K562 (cell line): ENCODE data around the gene ERC2. TPM values are rescaled to one million over a fixed set of nuclear protein-coding genes. Genes with fewer than 3 reads are reported as not detected.
A peak's percentile ranks its signal among the peaks of the same experiment; 100 is the strongest.

Experiments used
- ATAC-seq: fragments of 200-7000 bp; cut with Tn5 transposase; 3 replicates; pipeline ENCODE4 v1.9.1; 2020; ENCODE audit warnings: moderate library complexity
- BruUV-seq: library from RNA; stranded (reverse); fragments of 400-500 nt; replicated peaks from 2 replicates; lab custom pipeline; 2021; lab: Mats Ljungman, UMichigan
- CTCF ChIA-PET: fragments of 300-600 bp; formaldehyde crosslinking; extraction: SDS; loops from one replicate; lab custom pipeline; 2021; ENCODE audit warnings: low intra/inter-chr PET ratio; lab: Yijun Ruan, JAX
- POLR2A ChIA-PET: fragments of 300-600, 350-650 bp; sonication (Branson Sonifier 250); formaldehyde crosslinking; extraction: SDS; loops from one replicate; lab custom pipeline; 2021; ENCODE audit warnings: antibody characterized with exemption, inconsistent platforms; lab: Yijun Ruan, JAX
- DNase-seq, 4 experiments: peaks; one replicate each; pipeline versions ENCODE4 v3.0.0 to v3.0.0-alpha.2; 2011 to 2018; ENCODE audit warnings: low spot score in 3 of 4, mixed read lengths in 3 of 4; ENCODE audit errors: extremely low read depth in 1 of 4
- FAIRE-seq: peaks from 2 replicates; lab custom pipeline; 2011; peaks lifted over from hg19 to GRCh38; lab: Jason Lieb, UNC
- H2AFZ ChIP-seq: 2 replicates; pipeline ENCODE4 v1.6.0; 2011; ENCODE audit warnings: low read depth, low read length, control low read depth, inconsistent platforms
- H3K27ac ChIP-seq: fragments of 200-600 bp; 3 replicates; pipeline ENCODE4 v1.8.0; 2011; ENCODE audit warnings: low read depth, mild to moderate bottlenecking, control low read depth, inconsistent platforms, low read length, moderate library complexity, mixed read lengths; ENCODE audit errors: extremely low read depth
- H3K27me3 ChIP-seq, 2 experiments: fragments of 300-600 bp in 1 of 2; 2 replicates in 1 of 2; 3 replicates in 1 of 2; pipeline versions ENCODE4 v1.6.0 to v1.8.0; 2011; ENCODE audit warnings: inconsistent platforms in 2 of 2, low read length in 2 of 2, mild to moderate bottlenecking in 1 of 2, mixed read lengths in 1 of 2, moderate library complexity in 1 of 2; ENCODE audit not compliant: control insufficient read depth in 2 of 2, insufficient read depth in 2 of 2
- H3K36me3 ChIP-seq: fragments of 300-600 bp; 3 replicates; pipeline ENCODE4 v1.8.0; 2011; ENCODE audit warnings: mild to moderate bottlenecking, low read length, inconsistent platforms; ENCODE audit not compliant: control insufficient read depth, insufficient read depth
- H3K4me1 ChIP-seq, 2 experiments: fragments of 200-600 bp in 1 of 2; replicated peaks in 1 of 2; 2 replicates in 1 of 2; 3 replicates in 1 of 2; pipeline versions ENCODE4 v1.5.1 to v1.8.0; 2011; ENCODE audit warnings: inconsistent platforms in 2 of 2, low read length in 2 of 2, mild to moderate bottlenecking in 1 of 2, mixed read lengths in 1 of 2, moderate library complexity in 1 of 2; ENCODE audit not compliant: control insufficient read depth in 2 of 2, insufficient read depth in 2 of 2
- H3K4me2 ChIP-seq: 2 replicates; pipeline ENCODE4 v1.6.1; 2011; ENCODE audit warnings: low read length, control low read depth, inconsistent platforms, mixed read lengths; ENCODE audit not compliant: insufficient read depth
- H3K4me3 ChIP-seq: fragments of 200-600 bp; sonication (generic), shearing (Covaris generic); 2 replicates; pipeline ENCODE4 v1.5.1; 2016; ENCODE audit warnings: control low read depth, inconsistent platforms
- H3K79me2 ChIP-seq: fragments of 200-600 bp; 3 replicates; pipeline ENCODE4 v1.8.0; 2011; ENCODE audit warnings: low read length, inconsistent platforms; ENCODE audit not compliant: control insufficient read depth, insufficient read depth
- H3K9ac ChIP-seq, 2 experiments: 2 replicates each; pipeline versions ENCODE4 v1.6.0 to v1.6.1; 2011; ENCODE audit warnings: low read depth in 2 of 2, low read length in 2 of 2, control low read depth in 1 of 2, inconsistent platforms in 1 of 2, mild to moderate bottlenecking in 1 of 2, mixed read lengths in 1 of 2; ENCODE audit not compliant: insufficient read depth in 1 of 2
- H3K9me1 ChIP-seq: one replicate; pipeline ENCODE4 v1.6.0; 2011; ENCODE audit warnings: inconsistent platforms, mild to moderate bottlenecking, low read length, moderate library complexity; ENCODE audit not compliant: control insufficient read depth, insufficient read depth
- H3K9me3 ChIP-seq: replicated peaks from 2 replicates; pipeline ENCODE4 v1.5.1; 2011; ENCODE audit warnings: low read depth, low read length, inconsistent platforms; ENCODE audit not compliant: control insufficient read depth, insufficient read depth
- H4K20me1 ChIP-seq: replicated peaks from 2 replicates; pipeline ENCODE4 v1.6.1; 2011; ENCODE audit warnings: low read length, inconsistent platforms, mixed read lengths; ENCODE audit not compliant: control insufficient read depth, insufficient read depth
- ILK ChIP-seq: fragments of 450-650 bp; IDR thresholded peaks from 2 replicates; pipeline ENCODE4 v1.6.1; 2016; ENCODE audit warnings: missing genetic modification characterization, low read depth, mild to moderate bottlenecking, missing compliant biosample characterization, moderate library complexity, borderline replicate concordance
- MAFG ChIP-seq: fragments of 450-650 bp; conservative IDR thresholded peaks from 2 replicates; pipeline ENCODE4 v1.6.1; 2016; ENCODE audit warnings: missing genetic modification characterization, missing compliant biosample characterization
- MEIS2 ChIP-seq: fragments of 450-650 bp; IDR thresholded peaks from 2 replicates; pipeline ENCODE4 v1.6.1; 2014; ENCODE audit warnings: mild to moderate bottlenecking; ENCODE audit not compliant: partially characterized antibody
- NFE2 ChIP-seq: IDR thresholded peaks from 2 replicates; pipeline ENCODE4 v1.6.1; 2014; ENCODE audit warnings: antibody characterized with exemption, low read depth
- TCF3 ChIP-seq: sonication (generic); formaldehyde crosslinking; IDR thresholded peaks from 2 replicates; pipeline ENCODE4 v1.4.0; 2020; ENCODE audit warnings: mild to moderate bottlenecking, missing genetic modification reagents
- ZNF324 ChIP-seq: fragments of 250-450 bp; sonication (Bioruptor Pico); IDR thresholded peaks from 2 replicates; pipeline ENCODE4 v1.4.0; 2020; ENCODE audit warnings: mild to moderate bottlenecking
- WGBS: fragments of 100-300 bp; shearing (Covaris generic); methylation state at CpG from one replicate; pipeline ENCODE4 v1.1.6; 2016; ENCODE audit warnings: low coverage, mixed read lengths; ENCODE audit not compliant: insufficient coverage; ENCODE audit errors: missing lambda C conversion rate; 5-methylcytosine and 5-hydroxymethylcytosine counted together
- in situ Hi-C: fragments of 300-500 bp; cut with MboI; formaldehyde crosslinking; loops from 4 replicates; pipeline ENCODE4 v1.15.0; 2018; ENCODE audit warnings: inconsistent platforms, mixed read lengths
- intact Hi-C: fragments of 100-400 bp; cut with micrococcal nuclease; formaldehyde crosslinking; loops from 2 replicates; pipeline ENCODE4 v1.14.2; 2022
- polyA plus RNA-seq, 8 experiments: library from polyadenylated mRNA; depleted of rRNA in 4 of 8; stranded (reverse) in 5 of 8; unstranded in 3 of 8; fragments of >200 nt; fragmentation: Nextera tagmentation in 2 of 8; fragmentation: Illumina TruSeq in 1 of 8; extraction: Ambion mirVana in 2 of 8; extraction: Trizol in 1 of 8; gene quantifications; 2 replicates each; pipeline versions ENCODE4 v1.2.1 to v1.2.3, GENCODE V29; 2011 to 2014; ENCODE audit warnings: inconsistent platforms in 1 of 8, missing spikeins in 1 of 8
- total RNA-seq, 7 experiments: library from RNA; depleted of rRNA in 6 of 7; stranded (reverse); fragments of >200 nt in 6 of 7; fragmentation: Illumina TruSeq in 2 of 7; extraction: Trizol in 2 of 7; gene quantifications; 2 replicates each; pipeline versions ENCODE4 v1.2.1 to v1.2.3, GENCODE V29; 2011 to 2021; ENCODE audit warnings: low replicate concordance in 1 of 7
- TF ChIP-seq, protein P1 (sequence below): fragments of 450-650 bp; IDR thresholded peaks from 2 replicates; pipeline ENCODE4 v1.6.1; 2018; ENCODE audit warnings: mild to moderate bottlenecking, low read depth; ENCODE audit not compliant: partially characterized antibody

The ERC2 gene
- total and polyA plus RNA-seq, 9 of the 15 experiments (the other 6 are each of a cell fraction or from before 2014, with no cell fraction given) = 0.04 to 0.18 (median 0.07) TPM; not detected in 2

DNA sequence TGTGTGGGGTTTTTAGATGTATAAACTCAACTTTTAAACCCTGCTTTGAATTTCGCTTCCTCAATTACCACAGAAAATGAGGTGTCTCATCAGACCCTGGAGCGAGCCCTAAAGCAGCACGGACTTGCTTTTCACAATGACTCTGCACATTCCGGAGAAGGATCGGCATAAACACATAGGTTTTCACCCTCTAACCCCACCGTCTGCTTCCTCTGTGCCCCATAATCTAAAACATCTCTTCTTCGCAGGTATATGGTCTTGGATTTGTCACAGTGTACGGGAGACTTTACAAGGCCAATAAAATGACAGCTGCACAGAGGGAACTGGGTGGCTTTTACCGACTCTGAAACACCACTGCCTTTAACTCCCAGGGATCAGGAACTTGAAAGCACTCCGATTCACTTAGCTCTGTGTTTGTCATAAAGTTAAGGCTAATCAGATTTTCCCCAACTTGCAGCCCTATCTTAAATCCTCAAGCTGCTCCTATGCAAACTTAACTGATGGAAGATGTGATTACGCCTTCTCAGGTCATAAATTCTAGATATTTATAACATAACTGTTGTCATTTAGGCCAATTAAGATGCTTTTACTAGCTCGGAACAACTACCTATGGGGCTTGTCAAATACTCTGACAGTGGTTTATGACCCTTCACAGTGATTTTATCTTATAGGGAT is 847.8 kb downstream of the ERC2 start:
- peak in 2 of 4 experiments; percentile 2 to 5 for DNase-seq
- Histone ChIP-seq H3K27me3 (peaks cover 0 to 5% of the 10 kb centered on the region in 2 experiments; a peak in 1 of 5 replicates), H3K27ac (no peak overlapping the region), H3K4me2 (no peak overlapping the region), H3K9ac (no peak overlapping the region), H3K36me3 (no peaks in the 10 kb centered on the region), H3K79me2 (no peaks in the 10 kb centered on the region), H3K4me3 (no peak overlapping the region), H3K4me1 (no peaks in the 10 kb centered on the region), H3K9me3 (no peaks in the 10 kb centered on the region), H3K9me1 (no peaks in the 10 kb centered on the region), H4K20me1 (no peaks in the 10 kb centered on the region), H2AFZ (no peak overlapping the region)
- no peak for FAIRE-seq
- no peak for ATAC-seq
- BruUV-seq = no TSS peak
- in situ Hi-C loops (no loop called here), intact Hi-C loops (no loop called here)
- under 1% methylated on average over 12 of the region's 12 CpGs for WGBS
- ChIA-PET CTCF (no interaction called here), POLR2A (no interaction called here)
- TF ChIP-seq, protein P1, sequence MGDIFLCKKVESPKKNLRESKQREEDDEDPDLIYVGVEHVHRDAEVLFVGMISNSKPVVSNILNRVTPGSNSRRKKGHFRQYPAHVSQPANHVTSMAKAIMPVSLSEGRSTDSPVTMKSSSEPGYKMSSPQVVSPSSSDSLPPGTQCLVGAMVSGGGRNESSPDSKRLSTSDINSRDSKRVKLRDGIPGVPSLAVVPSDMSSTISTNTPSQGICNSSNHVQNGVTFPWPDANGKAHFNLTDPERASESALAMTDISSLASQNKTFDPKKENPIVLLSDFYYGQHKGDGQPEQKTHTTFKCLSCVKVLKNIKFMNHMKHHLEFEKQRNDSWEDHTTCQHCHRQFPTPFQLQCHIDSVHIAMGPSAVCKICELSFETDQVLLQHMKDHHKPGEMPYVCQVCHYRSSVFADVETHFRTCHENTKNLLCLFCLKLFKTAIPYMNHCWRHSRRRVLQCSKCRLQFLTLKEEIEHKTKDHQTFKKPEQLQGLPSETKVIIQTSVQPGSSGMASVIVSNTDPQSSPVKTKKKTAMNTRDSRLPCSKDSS = no peak
- TF ChIP-seq TCF3 (CRISPR knock-in tag) = no peak
- no peak for TF ChIP-seq ZNF324
- TF ChIP-seq MEIS2 = peak; percentile 20
- no peak for TF ChIP-seq ILK (tag)
- TF ChIP-seq NFE2 = peak; percentile 61
- TF ChIP-seq MAFG (tag) = peak; percentile 61
